HepG2 (cell line): ENCODE data around the gene ADGRL3. TPM values are rescaled to one million over a fixed set of nuclear protein-coding genes. Genes with fewer than 3 reads are reported as not detected.

Experiments
- AHR ChIP-seq: IDR thresholded peaks from 2 replicates; pipeline ENCODE4 v1.6.1; 2018; ENCODE audit warnings: missing genetic modification reagents, missing compliant biosample characterization
- DBP ChIP-seq: sonication (generic); formaldehyde crosslinking; IDR thresholded peaks from 2 replicates; pipeline ENCODE4 v1.4.0; 2020; ENCODE audit warnings: missing genetic modification reagents; ENCODE audit errors: not compliant biosample characterization
- ETV6 ChIP-seq: sonication (generic); formaldehyde crosslinking; conservative IDR thresholded peaks from 2 replicates; pipeline ENCODE4 v1.4.0; 2020; ENCODE audit warnings: missing genetic modification reagents
- MED13 ChIP-seq: sonication (generic); formaldehyde crosslinking; IDR thresholded peaks from 2 replicates; pipeline ENCODE4 v1.5.0; 2020; ENCODE audit warnings: missing genetic modification reagents
- MTA3 ChIP-seq: sonication (generic); formaldehyde crosslinking; IDR thresholded peaks from 2 replicates; pipeline ENCODE4 v1.4.0; 2020; ENCODE audit warnings: missing genetic modification reagents
- ZBTB39 ChIP-seq: sonication (generic); formaldehyde crosslinking; IDR thresholded peaks from 2 replicates; pipeline ENCODE4 v1.5.0; 2020; ENCODE audit warnings: missing genetic modification reagents
- ZEB1 ChIP-seq: IDR thresholded peaks from 2 replicates; pipeline ENCODE4 v1.6.1; 2012; ENCODE audit warnings: mild to moderate bottlenecking, low read depth, inconsistent platforms; ENCODE audit not compliant: insufficient replicate concordance
- ZMAT3 ChIP-seq: sonication (generic); formaldehyde crosslinking; conservative IDR thresholded peaks from 2 replicates; pipeline ENCODE4 v1.7.0; 2021; ENCODE audit warnings: missing genetic modification reagents
- ZNF136 ChIP-seq: sonication (generic); formaldehyde crosslinking; IDR thresholded peaks from 2 replicates; pipeline ENCODE4 v1.8.1; 2022; ENCODE audit warnings: low read depth, mild to moderate bottlenecking, moderate library complexity, missing genetic modification reagents
- ZNF431 ChIP-seq: sonication (generic); formaldehyde crosslinking; IDR thresholded peaks from 2 replicates; pipeline ENCODE4 v1.9.0; 2022; ENCODE audit warnings: missing genetic modification reagents, low read depth, mild to moderate bottlenecking, borderline replicate concordance
- ZNF569 ChIP-seq: sonication (generic); formaldehyde crosslinking; IDR thresholded peaks from 2 replicates; pipeline ENCODE4 v1.5.0; 2020; ENCODE audit warnings: mild to moderate bottlenecking, missing genetic modification reagents, moderate library complexity, borderline replicate concordance
- ZNF777 ChIP-seq: sonication (generic); formaldehyde crosslinking; IDR thresholded peaks from 2 replicates; pipeline ENCODE4 v1.4.0; 2020; ENCODE audit warnings: missing genetic modification reagents
- ZNF878 ChIP-seq: sonication (generic); formaldehyde crosslinking; IDR thresholded peaks from 2 replicates; pipeline ENCODE4 v1.8.1; 2023; ENCODE audit warnings: mild to moderate bottlenecking, missing genetic modification reagents, moderate library complexity
- ZSCAN30 ChIP-seq: sonication (generic); formaldehyde crosslinking; IDR thresholded peaks from 2 replicates; pipeline ENCODE4 v1.5.0; 2020; ENCODE audit warnings: mild to moderate bottlenecking, missing genetic modification reagents
- polyA plus RNA-seq, 8 experiments: library from polyadenylated mRNA; depleted of rRNA in 3 of 8; stranded (reverse) in 7 of 8; unstranded in 1 of 8; fragments of >200 nt; fragmentation: Illumina TruSeq in 4 of 8; extraction: Trizol in 4 of 8; gene quantifications; 2 replicates each; pipeline versions ENCODE4 v1.2.1 to v1.2.3, GENCODE V29; 2011 to 2016; ENCODE audit warnings: low read depth in 4 of 8, missing spikeins in 1 of 8, mixed read lengths in 1 of 8; ENCODE audit not compliant: insufficient read depth in 1 of 8
- total RNA-seq, 5 experiments: library from RNA; depleted of rRNA; stranded (reverse); fragments of >200 nt; fragmentation: Illumina TruSeq; extraction: Trizol; gene quantifications; 2 replicates each; pipeline ENCODE4 v1.2.3, GENCODE V29; 2016; ENCODE audit warnings: low read depth in 1 of 5

ADGRL3 gene
- total and polyA plus RNA-seq, 2 of the 13 experiments (the other 11 are each of a cell fraction or from before 2014, with no cell fraction given): 0.04 to 0.05 TPM

DNA sequence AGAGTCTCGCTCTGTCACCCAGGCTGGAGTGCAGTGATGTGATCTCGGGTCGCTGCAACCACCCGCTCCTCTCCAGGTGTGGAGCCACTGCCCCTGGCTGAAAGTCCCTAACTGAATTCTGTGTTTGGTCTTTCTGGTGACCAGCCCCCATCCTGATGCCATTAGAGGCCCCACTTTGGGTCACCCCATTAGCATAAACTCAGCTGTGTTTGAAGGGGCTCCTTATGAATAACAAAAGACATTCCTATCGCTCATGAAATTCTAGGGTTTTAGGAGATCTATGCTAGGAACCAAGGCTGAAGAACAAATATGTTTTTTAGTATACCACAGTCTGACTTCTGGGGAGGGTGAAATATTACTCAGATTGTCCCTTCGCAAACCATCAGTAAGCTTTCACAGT lies 652.9 kb downstream of the ADGRL3 start (continued):
- TF ChIP-seq ZBTB39 (no peak), ZNF569 (CRISPR knock-in tag) (no peak), ZSCAN30 (CRISPR knock-in tag) (no peak), ZMAT3 (CRISPR knock-in tag) (no peak), ZNF777 (CRISPR knock-in tag) (no peak), ZEB1 (no peak), ZNF136 (no peak), DBP (CRISPR knock-in tag) (no peak), AHR (no peak), ZNF431 (CRISPR knock-in tag) (no peak), ETV6 (no peak), ZNF878 (CRISPR knock-in tag) (no peak), MED13 (CRISPR knock-in tag) (no peak), MTA3 (CRISPR knock-in tag) (no peak)
